ENCODE data around the gene KCNQ1. TPM values are rescaled to one million over a fixed set of nuclear protein-coding genes. Genes with fewer than 3 reads are reported as not detected.

The KCNQ1 gene
- total and polyA plus RNA-seq, 2 of the 13 experiments (the other 11 are each of a cell fraction or from before 2014, with no cell fraction given): 0.02 to 0.08 TPM

DNA sequence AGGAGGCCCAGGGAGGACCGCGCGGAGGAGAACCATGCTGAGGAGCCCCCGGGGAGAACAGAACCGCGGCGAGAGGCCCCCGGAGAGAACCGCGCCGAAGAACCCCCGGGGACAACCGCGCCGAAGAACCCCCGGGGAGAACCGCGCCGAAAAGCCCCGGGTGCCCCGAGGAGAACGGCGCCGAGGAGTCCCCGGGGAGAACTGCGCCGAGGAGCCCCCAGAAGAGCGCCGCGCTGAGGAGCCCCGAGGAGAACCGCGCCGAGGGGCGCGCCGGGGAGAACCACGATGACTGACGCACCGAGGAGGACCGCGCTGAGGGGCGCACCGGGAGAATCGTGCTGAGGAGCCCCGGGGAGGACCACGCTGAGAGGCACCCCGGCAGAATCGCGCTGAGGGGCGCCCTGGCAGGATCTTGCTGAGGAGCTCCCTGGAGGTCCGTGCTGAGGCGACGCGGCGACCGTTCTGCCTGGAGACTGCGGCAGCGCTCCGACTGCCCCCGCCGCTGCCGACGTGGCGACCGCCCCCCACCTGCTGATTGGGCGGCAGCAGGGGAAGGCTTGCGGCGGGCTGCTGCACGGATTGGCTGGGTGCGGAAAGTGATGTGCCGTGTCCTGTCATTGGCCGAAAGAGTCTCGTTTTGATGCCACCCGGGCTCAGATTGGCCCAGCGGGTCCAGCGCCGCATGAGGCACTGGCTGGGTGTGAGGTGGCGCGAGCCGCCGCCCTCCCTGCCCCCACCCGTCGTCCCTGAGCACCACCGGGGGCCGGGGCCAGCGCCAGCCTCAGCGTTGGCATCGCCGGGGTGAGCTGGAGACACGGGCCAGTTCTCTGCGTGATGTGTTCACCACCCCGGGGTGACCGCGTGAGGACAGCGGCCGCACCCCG, 255.0 kb downstream of the KCNQ1 start, which contains the start of gene KCNQ1OT1 (continued):
- TF ChIP-seq, protein P1, sequence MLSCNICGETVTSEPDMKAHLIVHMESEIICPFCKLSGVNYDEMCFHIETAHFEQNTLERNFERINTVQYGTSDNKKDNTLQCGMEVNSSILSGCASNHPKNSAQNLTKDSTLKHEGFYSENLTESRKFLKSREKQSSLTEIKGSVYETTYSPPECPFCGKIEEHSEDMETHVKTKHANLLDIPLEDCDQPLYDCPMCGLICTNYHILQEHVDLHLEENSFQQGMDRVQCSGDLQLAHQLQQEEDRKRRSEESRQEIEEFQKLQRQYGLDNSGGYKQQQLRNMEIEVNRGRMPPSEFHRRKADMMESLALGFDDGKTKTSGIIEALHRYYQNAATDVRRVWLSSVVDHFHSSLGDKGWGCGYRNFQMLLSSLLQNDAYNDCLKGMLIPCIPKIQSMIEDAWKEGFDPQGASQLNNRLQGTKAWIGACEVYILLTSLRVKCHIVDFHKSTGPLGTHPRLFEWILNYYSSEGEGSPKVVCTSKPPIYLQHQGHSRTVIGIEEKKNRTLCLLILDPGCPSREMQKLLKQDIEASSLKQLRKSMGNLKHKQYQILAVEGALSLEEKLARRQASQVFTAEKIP (CRISPR knock-in tag; IDR thresholded peaks at IDR 0.05; ENCODE audit: borderline replicate concordance): no peak
- TF ChIP-seq ZBTB8A (CRISPR knock-in tag; IDR thresholded peaks at IDR 0.05; ENCODE audit: borderline replicate concordance, low read depth) (no peak), ZNF546 (CRISPR knock-in tag; conservative IDR thresholded peaks at IDR 0.05) (peak; percentile 25; the same call in 1 of the 2 replicates), KLF6 (CRISPR knock-in tag; IDR thresholded peaks at IDR 0.05) (peak; percentile 96), ZNF329 (CRISPR knock-in tag; IDR thresholded peaks at IDR 0.05; ENCODE audit: low read depth) (peak; percentile 94), PHB2 (IDR thresholded peaks at IDR 0.05; ENCODE audit: partially characterized antibody) (no peak), GTF2F1 (IDR thresholded peaks at IDR 0.05; ENCODE audit: low read length) (peak; percentile 72; the same call in 1 of the 2 replicates), YEATS4 (CRISPR knock-in tag; IDR thresholded peaks at IDR 0.05; ENCODE audit: borderline replicate concordance) (peak; percentile 96), ZKSCAN8 (CRISPR knock-in tag; IDR thresholded peaks at IDR 0.05; ENCODE audit: borderline replicate concordance) (0 out of 2 replicates have a peak, but pooled peaks have one; percentile 24), GABPA (IDR thresholded peaks at IDR 0.05; ENCODE audit: low read depth, low read length) (no peak), GABPA (CRISPR knock-in tag; IDR thresholded peaks at IDR 0.05; ENCODE audit: low read depth) (no peak), PRPF4 (IDR thresholded peaks at IDR 0.05; ENCODE audit: low read depth, low read length, poor library complexity, severe bottlenecking) (no peak), TEAD3 (CRISPR knock-in tag; optimal IDR thresholded peaks at IDR 0.05; ENCODE audit: borderline replicate concordance) (no peak), ZBTB21 (CRISPR knock-in tag; IDR thresholded peaks at IDR 0.05) (peak; percentile 22; the same call in 1 of the 2 replicates), SRSF4 (IDR thresholded peaks at IDR 0.05; ENCODE audit: low read depth, low read length, poor library complexity, severe bottlenecking) (peak; percentile 36), MYNN (CRISPR knock-in tag; IDR thresholded peaks at IDR 0.05; ENCODE audit: low read depth) (0 out of 2 replicates have a peak, but pooled peaks have one; percentile 42), HDAC1 (CRISPR knock-in tag; IDR thresholded peaks at IDR 0.05) (peak; percentile 84), RFXANK (CRISPR knock-in tag; IDR thresholded peaks at IDR 0.05) (peak; percentile 96), ASH2L (IDR thresholded peaks at IDR 0.05; ENCODE audit: insufficient read length, low read depth, low read length) (no peak), FOSL2 (CRISPR knock-in tag; IDR thresholded peaks at IDR 0.05) (peak; percentile 65), SRF (IDR thresholded peaks at IDR 0.05; ENCODE audit: low read depth, low read length) (no peak), IRX3 (CRISPR knock-in tag; IDR thresholded peaks at IDR 0.05; ENCODE audit: borderline replicate concordance, low read depth) (peak; percentile 91), SRY (CRISPR knock-in tag; IDR thresholded peaks at IDR 0.05) (peak; percentile 74; the same call in 1 of the 2 replicates)
- TF ChIP-seq, protein P2, sequence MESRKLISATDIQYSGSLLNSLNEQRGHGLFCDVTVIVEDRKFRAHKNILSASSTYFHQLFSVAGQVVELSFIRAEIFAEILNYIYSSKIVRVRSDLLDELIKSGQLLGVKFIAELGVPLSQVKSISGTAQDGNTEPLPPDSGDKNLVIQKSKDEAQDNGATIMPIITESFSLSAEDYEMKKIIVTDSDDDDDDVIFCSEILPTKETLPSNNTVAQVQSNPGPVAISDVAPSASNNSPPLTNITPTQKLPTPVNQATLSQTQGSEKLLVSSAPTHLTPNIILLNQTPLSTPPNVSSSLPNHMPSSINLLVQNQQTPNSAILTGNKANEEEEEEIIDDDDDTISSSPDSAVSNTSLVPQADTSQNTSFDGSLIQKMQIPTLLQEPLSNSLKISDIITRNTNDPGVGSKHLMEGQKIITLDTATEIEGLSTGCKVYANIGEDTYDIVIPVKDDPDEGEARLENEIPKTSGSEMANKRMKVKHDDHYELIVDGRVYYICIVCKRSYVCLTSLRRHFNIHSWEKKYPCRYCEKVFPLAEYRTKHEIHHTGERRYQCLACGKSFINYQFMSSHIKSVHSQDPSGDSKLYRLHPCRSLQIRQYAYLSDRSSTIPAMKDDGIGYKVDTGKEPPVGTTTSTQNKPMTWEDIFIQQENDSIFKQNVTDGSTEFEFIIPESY (CRISPR knock-in tag; IDR thresholded peaks at IDR 0.05): no peak; the same call in 1 of the 2 replicates
- TF ChIP-seq, protein P3, sequence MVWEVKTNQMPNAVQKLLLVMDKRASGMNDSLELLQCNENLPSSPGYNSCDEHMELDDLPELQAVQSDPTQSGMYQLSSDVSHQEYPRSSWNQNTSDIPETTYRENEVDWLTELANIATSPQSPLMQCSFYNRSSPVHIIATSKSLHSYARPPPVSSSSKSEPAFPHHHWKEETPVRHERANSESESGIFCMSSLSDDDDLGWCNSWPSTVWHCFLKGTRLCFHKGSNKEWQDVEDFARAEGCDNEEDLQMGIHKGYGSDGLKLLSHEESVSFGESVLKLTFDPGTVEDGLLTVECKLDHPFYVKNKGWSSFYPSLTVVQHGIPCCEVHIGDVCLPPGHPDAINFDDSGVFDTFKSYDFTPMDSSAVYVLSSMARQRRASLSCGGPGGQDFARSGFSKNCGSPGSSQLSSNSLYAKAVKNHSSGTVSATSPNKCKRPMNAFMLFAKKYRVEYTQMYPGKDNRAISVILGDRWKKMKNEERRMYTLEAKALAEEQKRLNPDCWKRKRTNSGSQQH (CRISPR knock-in tag; IDR thresholded peaks at IDR 0.05; ENCODE audit: low read depth): peak; percentile 84

Measured in HepG2 (cell line).